Thyroid gland (tissue), 4 donors: Measurements from ENCODE around the gene ALMS1.

Source experiments
- POLR2A ChIP-seq, 2 donors: fragments of 450-650 bp; IDR thresholded peaks; one replicate each; pipeline ENCODE4 v1.6.1; 2017; ENCODE audit warnings: antibody characterized with exemption in 2 of 2, mild to moderate bottlenecking in 2 of 2, moderate library complexity in 1 of 2
- TF ChIP-seq, protein P1 (sequence below), 6 experiments: fragments of 200-600 bp in 3 of 6; fragments of 450-650 bp in 3 of 6; sonication (generic) in 3 of 6; IDR thresholded peaks; one replicate each; pipeline ENCODE4 v1.5.1; 2016 to 2019; ENCODE audit warnings: antibody characterized with exemption in 6 of 6, mild to moderate bottlenecking in 2 of 6, inconsistent platforms in 1 of 6, moderate library complexity in 1 of 6

DNA sequence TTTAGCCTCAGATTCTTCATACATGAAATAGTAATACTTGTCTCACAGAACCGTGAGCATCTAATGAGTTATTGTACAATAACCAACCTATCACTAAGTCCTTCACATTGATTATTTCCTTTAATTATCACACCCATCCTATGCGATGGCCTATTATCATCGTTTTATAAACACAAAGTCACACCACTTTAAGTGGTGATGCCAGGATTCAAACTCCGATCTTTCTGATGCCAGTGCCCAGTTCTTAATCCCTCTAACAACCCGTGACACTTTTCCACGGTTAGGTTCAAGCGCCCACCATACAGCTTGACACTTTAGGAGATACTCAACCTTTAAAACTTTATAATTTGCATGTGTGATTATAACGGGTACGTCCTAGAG lies 523 bp upstream of the ALMS1 start:
- TF ChIP-seq POLR2A (IDR thresholded peaks at IDR 0.05) = no peak
- TF ChIP-seq, protein P1, sequence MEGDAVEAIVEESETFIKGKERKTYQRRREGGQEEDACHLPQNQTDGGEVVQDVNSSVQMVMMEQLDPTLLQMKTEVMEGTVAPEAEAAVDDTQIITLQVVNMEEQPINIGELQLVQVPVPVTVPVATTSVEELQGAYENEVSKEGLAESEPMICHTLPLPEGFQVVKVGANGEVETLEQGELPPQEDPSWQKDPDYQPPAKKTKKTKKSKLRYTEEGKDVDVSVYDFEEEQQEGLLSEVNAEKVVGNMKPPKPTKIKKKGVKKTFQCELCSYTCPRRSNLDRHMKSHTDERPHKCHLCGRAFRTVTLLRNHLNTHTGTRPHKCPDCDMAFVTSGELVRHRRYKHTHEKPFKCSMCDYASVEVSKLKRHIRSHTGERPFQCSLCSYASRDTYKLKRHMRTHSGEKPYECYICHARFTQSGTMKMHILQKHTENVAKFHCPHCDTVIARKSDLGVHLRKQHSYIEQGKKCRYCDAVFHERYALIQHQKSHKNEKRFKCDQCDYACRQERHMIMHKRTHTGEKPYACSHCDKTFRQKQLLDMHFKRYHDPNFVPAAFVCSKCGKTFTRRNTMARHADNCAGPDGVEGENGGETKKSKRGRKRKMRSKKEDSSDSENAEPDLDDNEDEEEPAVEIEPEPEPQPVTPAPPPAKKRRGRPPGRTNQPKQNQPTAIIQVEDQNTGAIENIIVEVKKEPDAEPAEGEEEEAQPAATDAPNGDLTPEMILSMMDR (IDR thresholded peaks at IDR 0.05) = no peak
